Measurements from ENCODE around the gene DSTN. TPM values are rescaled to one million over a fixed set of nuclear protein-coding genes. Genes with fewer than 3 reads are reported as not detected.

DSTN gene
- total RNA-seq, 1 experiment from 2014 or later, result 110 TPM

DNA sequence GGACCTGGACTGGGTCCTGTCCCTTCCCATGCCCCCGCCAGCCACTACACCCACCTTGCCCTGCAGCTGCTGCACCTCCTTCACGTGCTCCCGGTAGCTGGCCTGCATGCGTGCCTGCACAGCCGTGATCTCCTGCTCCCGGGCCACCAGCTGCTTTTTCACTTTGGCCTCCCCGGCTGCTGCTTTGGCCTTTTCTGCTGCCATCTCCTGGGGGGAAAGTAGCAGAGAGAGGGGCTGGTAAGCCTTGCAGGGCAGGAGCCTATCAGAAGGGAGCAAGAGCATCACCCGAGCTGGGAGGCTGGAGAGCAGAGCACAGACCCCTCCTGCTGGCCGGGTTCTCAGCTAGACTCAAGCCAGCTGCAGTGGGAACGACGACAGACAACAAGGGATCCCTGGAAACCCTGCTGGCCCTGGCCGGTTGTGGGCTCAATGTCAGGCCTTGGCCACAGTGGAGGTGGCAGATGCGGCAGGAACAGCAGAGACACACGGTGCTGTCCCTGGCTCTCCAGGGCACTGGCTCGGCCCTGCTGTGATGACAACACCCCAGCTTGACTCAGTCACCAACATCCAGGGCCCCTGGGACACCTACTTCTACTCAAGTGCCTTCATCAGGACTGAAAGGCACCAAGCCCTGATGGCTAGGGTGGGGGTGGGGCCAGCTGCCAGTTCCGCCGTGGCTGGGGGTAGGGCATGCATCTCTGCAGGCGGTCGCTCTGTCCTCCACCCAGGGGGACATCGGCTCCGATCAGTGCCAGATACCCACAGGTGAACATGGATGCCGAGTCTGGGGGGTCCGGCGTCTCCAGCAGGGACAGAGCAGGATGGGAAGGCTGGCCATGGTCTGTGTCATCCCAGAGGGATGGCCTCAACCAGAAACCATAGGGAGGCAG lies 66.9 kb downstream of the DSTN start:
- Mint-ChIP-seq H3K27ac (ENCODE audit: unreplicated experiment) (no peak overlapping the region), H3K27me3 (ENCODE audit: unreplicated experiment) (no peaks in the 10 kb centered on the region)

DNA sequence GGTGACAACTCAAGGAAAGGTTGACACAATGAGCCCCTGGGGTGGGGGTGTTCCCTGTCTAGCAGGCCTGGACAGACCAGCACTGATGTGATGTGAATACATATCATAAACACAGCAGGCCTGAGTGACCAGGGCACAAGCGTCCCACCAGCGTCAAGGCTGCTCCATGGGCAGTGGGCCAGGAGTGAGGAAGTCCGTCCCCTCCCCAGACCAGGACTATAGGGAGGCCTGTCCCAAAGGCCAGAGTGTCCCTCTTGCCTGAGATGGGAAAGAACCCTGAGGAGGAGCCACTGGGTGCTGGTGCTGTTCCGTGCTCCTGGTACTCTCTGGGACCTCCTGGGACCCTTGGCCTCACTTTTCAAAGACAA lies 67.5 kb downstream of the DSTN start:
- CTCF ChIA-PET, result no interaction called here
- intact Hi-C loops (cut with micrococcal nuclease; ENCODE audit: unreplicated experiment), result no loop called here
- H3K27me3 Mint-ChIP-seq (ENCODE audit: unreplicated experiment), result no peaks in the 10 kb centered on the region
- no peak overlapping the region for H3K4me3 Mint-ChIP-seq (ENCODE audit: low read depth, unreplicated experiment)
- no peaks in the 10 kb centered on the region for H3K4me1 Mint-ChIP-seq (ENCODE audit: low read depth, unreplicated experiment)
- H3K9me3 Mint-ChIP-seq (ENCODE audit: low read depth, unreplicated experiment), result no peaks in the 10 kb centered on the region
- H3K27ac Mint-ChIP-seq (ENCODE audit: unreplicated experiment), result no peak overlapping the region
- no TSS peak for BruUV-seq (replicated peaks)
- DNase-seq, result no peak
- H3K36me3 Mint-ChIP-seq (ENCODE audit: insufficient read depth, unreplicated experiment), result no peaks in the 10 kb centered on the region
- TF ChIP-seq, protein P1, sequence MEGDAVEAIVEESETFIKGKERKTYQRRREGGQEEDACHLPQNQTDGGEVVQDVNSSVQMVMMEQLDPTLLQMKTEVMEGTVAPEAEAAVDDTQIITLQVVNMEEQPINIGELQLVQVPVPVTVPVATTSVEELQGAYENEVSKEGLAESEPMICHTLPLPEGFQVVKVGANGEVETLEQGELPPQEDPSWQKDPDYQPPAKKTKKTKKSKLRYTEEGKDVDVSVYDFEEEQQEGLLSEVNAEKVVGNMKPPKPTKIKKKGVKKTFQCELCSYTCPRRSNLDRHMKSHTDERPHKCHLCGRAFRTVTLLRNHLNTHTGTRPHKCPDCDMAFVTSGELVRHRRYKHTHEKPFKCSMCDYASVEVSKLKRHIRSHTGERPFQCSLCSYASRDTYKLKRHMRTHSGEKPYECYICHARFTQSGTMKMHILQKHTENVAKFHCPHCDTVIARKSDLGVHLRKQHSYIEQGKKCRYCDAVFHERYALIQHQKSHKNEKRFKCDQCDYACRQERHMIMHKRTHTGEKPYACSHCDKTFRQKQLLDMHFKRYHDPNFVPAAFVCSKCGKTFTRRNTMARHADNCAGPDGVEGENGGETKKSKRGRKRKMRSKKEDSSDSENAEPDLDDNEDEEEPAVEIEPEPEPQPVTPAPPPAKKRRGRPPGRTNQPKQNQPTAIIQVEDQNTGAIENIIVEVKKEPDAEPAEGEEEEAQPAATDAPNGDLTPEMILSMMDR (IDR thresholded peaks at IDR 0.05; ENCODE audit: unreplicated experiment), result no peak

More for the DNA sequence above, 66.9 kb downstream of the DSTN start:
- H3K4me3 Mint-ChIP-seq (ENCODE audit: low read depth, unreplicated experiment), result no peak overlapping the region
- TF ChIP-seq, protein P1 (IDR thresholded peaks at IDR 0.05; ENCODE audit: unreplicated experiment), result no peak
- DNase-seq, result no peak
- intact Hi-C loops (cut with micrococcal nuclease; ENCODE audit: unreplicated experiment), result no loop called here
- H3K9me3 Mint-ChIP-seq (ENCODE audit: low read depth, unreplicated experiment), result no peaks in the 10 kb centered on the region
- H3K36me3 Mint-ChIP-seq (ENCODE audit: insufficient read depth, unreplicated experiment), result no peaks in the 10 kb centered on the region
- BruUV-seq (replicated peaks), result no TSS peak
- no peaks in the 10 kb centered on the region for H3K4me1 Mint-ChIP-seq (ENCODE audit: low read depth, unreplicated experiment)
- CTCF ChIA-PET, result no interaction called here

DNA sequence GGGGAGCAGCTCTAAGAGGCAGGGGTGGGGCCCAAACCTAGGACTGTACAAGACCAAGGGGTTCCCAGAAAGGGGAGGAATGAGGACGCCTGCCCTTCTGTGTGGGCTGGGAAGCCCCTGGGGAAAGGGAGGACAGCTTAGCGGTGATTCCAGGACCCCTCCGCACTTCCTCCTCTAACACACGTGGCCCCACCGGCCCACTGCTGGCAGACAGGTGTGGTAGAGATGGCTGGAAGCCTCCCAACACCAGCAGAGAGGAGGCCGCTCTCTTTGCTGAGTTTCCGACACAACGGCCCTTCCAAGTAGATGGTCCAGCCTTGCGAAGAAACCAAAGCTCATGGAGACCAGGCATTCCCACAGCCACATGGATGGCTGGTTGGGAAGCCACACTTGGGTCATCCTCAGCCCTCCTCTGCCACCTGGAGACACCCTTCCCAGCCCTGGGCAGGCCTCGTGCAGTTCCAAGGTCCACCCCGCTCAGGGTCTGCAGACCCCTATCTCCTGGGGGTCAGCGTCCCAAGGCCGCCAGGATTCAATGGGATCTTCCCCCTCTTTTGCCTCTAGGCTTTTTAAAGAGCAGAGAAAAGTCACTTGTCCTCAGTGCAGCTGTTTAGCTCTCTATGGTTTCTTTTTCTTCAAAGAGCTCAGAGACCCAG lies 68.2 kb downstream of the DSTN start:
- CTCF ChIA-PET, result no interaction called here
- Mint-ChIP-seq H3K4me3 (ENCODE audit: low read depth, unreplicated experiment) (no peak overlapping the region), H3K4me1 (ENCODE audit: low read depth, unreplicated experiment) (no peaks in the 10 kb centered on the region), H3K36me3 (ENCODE audit: insufficient read depth, unreplicated experiment) (no peaks in the 10 kb centered on the region), H3K27me3 (ENCODE audit: unreplicated experiment) (no peaks in the 10 kb centered on the region), H3K9me3 (ENCODE audit: low read depth, unreplicated experiment) (no peaks in the 10 kb centered on the region), H3K27ac (ENCODE audit: unreplicated experiment) (no peak overlapping the region)
- BruUV-seq (replicated peaks), result no TSS peak
- intact Hi-C loops (cut with micrococcal nuclease; ENCODE audit: unreplicated experiment), result no loop called here
- DNase-seq, result no peak
- TF ChIP-seq, protein P1 (IDR thresholded peaks at IDR 0.05; ENCODE audit: unreplicated experiment), result no peak

DNA sequence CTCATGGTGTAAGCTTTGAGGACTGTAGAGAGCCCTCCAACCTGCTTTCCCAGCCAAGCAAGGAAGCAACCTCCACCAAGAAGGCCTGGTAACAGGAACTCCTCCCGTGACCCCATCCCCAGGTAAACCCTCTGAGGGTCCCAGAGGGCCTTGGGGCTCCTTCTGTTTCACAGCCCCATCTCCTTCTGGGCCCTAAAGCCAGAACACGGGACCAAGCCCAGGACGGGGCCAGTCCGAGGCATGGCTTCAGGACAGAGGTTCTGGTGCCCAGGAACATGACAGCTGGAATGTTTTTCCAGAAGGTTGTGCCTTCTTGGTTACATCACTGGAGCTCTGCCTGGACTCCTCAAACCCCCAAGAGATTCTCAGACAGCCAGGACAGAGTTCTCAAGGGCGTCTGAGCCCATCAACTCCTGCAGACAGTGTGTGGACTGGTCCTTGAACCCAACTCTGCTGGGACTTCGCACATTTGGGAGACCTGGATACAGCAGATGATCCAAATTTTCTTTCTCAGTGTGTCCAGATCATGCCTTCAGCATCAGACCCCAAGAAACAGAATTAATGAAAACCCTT lies 69.0 kb downstream of the DSTN start:
- BruUV-seq (replicated peaks), result no TSS peak
- TF ChIP-seq, protein P1 (IDR thresholded peaks at IDR 0.05; ENCODE audit: unreplicated experiment), result no peak
- DNase-seq, result no peak
- no peak overlapping the region for H3K27ac Mint-ChIP-seq (ENCODE audit: unreplicated experiment)
- H3K27me3 Mint-ChIP-seq (ENCODE audit: unreplicated experiment), result no peaks in the 10 kb centered on the region
- H3K4me1 Mint-ChIP-seq (ENCODE audit: low read depth, unreplicated experiment), result no peaks in the 10 kb centered on the region
- no peaks in the 10 kb centered on the region for H3K9me3 Mint-ChIP-seq (ENCODE audit: low read depth, unreplicated experiment)
- intact Hi-C loops (cut with micrococcal nuclease; ENCODE audit: unreplicated experiment), result no loop called here
- CTCF ChIA-PET, result no interaction called here
- H3K4me3 Mint-ChIP-seq (ENCODE audit: low read depth, unreplicated experiment), result no peak overlapping the region
- no peaks in the 10 kb centered on the region for H3K36me3 Mint-ChIP-seq (ENCODE audit: insufficient read depth, unreplicated experiment)
